GM19043 (cell line): ENCODE results near the gene XIAP.
A peak's percentile ranks its signal among the peaks of the same experiment; 100 is the strongest.

Experiments
- ATAC-seq: cut with Tn5 transposase; IDR thresholded peaks from one replicate; pipeline ENCODE4 v1.9.1; 2021; ENCODE audit warnings: low read depth; ENCODE audit not compliant: unreplicated experiment

Gene XIAP

DNA sequence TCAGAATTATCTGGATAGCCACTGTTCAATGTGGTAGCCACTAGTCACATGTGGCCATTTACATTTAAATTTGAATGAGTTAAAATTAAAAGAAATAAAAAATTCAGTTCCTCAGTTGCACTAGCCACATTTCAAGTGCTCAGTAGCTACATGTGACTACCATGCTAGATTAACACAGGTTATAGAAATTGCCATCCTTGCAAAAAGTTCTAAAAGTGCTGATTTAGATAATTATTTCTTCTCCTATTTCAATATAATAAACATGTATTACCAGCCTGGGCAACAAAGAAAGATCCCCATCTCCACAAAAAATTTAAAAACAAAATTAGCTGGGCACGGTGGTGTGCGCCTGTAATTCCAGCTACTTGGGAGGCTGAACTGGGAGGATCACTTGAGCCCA, 90.0 kb downstream of the XIAP start:
- ATAC-seq: no peak

DNA sequence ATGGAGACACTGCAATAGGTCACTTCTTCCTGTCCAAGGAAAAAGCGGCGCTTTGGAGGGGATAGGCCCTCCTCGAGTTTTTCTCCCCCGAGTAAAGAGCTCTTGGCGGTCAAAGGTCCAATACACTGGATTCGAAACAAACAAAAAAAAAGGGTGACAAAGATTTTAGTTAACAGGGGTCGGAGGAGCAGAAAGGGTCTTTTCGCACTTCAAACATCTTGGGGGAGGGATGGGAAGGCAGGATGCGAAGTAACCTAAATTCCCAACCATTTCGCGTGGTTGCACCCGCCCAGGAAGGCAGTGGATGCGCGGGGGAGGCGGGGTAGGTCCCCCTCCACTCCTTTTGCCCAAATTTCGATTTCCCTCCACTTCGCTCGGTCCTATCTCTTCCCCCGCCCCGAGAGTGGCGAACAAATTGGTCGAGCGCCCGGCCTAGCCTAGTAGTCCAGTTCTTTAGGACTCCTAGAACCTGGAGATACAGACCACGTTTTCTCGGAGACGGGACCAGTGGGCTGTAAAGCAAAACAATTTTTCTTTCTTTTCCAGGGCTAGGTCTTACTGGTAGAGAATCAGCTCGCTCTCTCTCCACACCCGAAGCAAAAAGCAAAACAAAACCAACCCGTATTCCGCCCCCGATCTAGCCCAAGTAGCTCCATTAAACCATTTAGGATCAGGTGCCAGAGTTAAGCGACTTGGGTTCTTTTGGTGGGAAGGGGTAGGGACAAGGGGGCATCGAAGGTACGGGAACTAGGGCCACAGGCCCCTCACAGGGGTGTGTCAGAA, 99.6 kb downstream of the XIAP start:
- no peak for ATAC-seq

DNA sequence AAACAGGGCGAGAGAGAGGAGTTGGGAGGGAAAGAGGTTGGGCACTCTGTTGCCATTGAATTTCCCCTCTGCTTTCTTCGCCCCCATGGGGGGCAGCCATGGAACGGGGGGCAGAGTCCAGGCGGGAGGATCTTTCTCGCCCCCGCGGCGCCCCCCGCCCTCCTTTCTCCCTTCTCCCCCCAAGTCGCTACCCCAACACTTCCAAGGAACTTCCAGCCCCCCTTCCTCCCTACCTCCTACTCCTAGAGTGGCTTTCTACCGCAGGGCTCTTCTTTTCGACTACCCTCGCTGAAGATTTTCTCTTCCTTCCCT, 101.1 kb downstream of the XIAP start:
- no peak for ATAC-seq

DNA sequence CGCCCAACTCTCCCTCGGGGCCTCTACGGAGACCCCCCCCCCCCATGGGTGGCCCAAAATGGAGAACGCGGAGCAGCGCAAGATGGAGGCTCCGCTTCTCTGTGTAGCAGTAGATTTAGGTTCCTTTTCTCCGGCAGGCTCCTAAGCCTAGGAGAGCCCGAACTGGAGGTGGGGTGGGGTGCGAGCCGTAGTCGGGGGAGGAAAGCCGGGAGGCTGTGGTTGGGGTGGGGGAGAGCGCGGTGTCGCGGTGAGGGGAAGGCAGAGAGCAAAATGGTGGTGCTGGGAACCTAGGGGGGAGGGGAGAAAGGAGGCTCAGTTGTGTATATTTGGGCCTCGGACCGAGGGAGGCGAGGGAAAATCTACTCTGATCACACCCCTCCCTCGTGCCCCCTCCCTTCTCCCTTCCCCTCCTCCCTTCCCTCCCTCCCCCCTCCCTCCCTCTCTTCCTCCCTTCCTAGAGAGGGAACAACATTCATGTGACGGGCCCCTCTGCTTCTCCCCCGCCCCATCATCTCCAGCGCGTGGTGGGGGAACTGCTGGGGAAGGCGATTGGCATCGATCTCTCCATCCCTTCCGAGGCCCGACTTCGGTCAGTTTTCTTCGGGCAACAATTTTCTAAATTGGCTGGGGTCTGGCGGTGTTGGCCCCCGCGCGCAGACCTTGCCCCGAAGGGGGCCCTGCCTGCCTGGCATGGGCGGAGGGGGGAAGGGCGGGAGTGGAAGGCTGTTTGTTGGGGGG, 101.6 kb downstream of the XIAP start, which contains the start of gene STAG2:
STAG2 (plus strand) TSS at position 439 of the 738 bp plus-strand sequence. CDS start 60,922 bp downstream, outside the sequence.
- no peak for ATAC-seq

DNA sequence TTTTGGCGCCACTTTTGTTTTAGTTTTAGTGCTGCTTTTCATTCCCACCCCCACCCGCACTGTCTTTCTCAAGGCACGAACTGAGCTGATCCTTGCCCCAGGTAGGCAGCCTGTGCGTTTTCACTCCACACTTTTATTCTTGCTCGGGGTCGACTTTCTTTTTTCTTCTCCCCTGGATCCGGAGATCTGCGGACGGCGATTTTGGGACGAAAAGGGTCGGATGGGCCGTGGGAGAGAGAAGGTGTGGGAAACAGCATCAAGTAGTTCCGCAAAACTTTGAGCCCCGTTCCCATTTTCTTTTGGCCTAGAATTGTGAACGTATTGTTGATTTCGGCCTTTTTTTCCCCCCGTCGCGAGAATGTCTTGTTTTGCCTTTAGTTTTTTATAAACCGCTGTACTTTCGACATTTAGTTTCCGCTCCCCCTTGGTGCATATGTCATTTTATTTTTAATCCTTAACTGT, 102.2 kb downstream of the XIAP start:
- no peak for ATAC-seq

DNA sequence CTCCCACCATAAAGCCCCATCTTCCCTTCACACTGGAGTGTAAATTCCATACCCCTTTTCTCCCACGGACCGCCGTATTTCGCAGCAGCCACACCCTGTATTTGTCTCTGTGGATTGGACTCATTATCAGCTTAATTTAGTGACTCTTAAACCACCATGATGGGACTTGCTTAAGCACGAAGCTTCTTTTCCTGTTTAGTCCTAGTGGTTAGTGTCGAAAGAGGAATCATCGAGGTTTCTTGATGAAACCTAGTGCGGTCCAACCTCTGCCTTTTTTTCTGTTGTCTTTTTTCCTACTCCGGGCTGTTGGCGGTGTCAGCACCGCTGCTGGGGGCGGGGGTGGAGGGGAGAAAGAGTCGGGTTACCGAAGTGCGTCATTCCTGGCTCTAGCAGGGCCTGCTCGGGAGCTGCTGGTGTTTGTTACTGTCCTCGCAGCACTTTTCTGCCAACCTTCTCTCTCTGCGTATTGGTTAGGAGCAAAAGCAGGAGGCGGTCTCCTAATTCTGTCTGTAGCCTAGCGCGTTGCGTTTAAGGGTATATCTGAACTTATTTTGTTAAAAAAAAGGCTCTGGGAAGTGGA, 103.0 kb downstream of the XIAP start:
- peak; percentile 64 for ATAC-seq
